K562 (cell line): Measurements from ENCODE around the gene ZNF143. TPM values are rescaled to one million over a fixed set of nuclear protein-coding genes. Genes with fewer than 3 reads are reported as not detected.

Experiments
- ATAC-seq: fragments of 200-7000 bp; cut with Tn5 transposase; 3 replicates; pipeline ENCODE4 v1.9.1; 2020; ENCODE audit warnings: moderate library complexity
- BruUV-seq: library from RNA; stranded (reverse); fragments of 400-500 nt; replicated peaks from 2 replicates; lab custom pipeline; 2021; lab: Mats Ljungman, UMichigan
- CTCF ChIA-PET: fragments of 300-600 bp; formaldehyde crosslinking; extraction: SDS; loops from one replicate; lab custom pipeline; 2021; ENCODE audit warnings: low intra/inter-chr PET ratio; lab: Yijun Ruan, JAX
- POLR2A ChIA-PET: fragments of 300-600, 350-650 bp; sonication (Branson Sonifier 250); formaldehyde crosslinking; extraction: SDS; loops from one replicate; lab custom pipeline; 2021; ENCODE audit warnings: antibody characterized with exemption, inconsistent platforms; lab: Yijun Ruan, JAX
- DNase-seq, 4 experiments: peaks; one replicate each; pipeline versions ENCODE4 v3.0.0 to v3.0.0-alpha.2; 2011 to 2018; ENCODE audit warnings: low spot score in 3 of 4, mixed read lengths in 3 of 4; ENCODE audit errors: extremely low read depth in 1 of 4
- FAIRE-seq: peaks from 2 replicates; lab custom pipeline; 2011; peaks lifted over from hg19 to GRCh38; lab: Jason Lieb, UNC
- H2AFZ ChIP-seq: 2 replicates; pipeline ENCODE4 v1.6.0; 2011; ENCODE audit warnings: low read depth, low read length, control low read depth, inconsistent platforms
- H3K27ac ChIP-seq: fragments of 200-600 bp; 3 replicates; pipeline ENCODE4 v1.8.0; 2011; ENCODE audit warnings: low read depth, mild to moderate bottlenecking, control low read depth, inconsistent platforms, low read length, moderate library complexity, mixed read lengths; ENCODE audit errors: extremely low read depth
- H3K27me3 ChIP-seq, 2 experiments: fragments of 300-600 bp in 1 of 2; 2 replicates in 1 of 2; 3 replicates in 1 of 2; pipeline versions ENCODE4 v1.6.0 to v1.8.0; 2011; ENCODE audit warnings: inconsistent platforms in 2 of 2, low read length in 2 of 2, mild to moderate bottlenecking in 1 of 2, mixed read lengths in 1 of 2, moderate library complexity in 1 of 2; ENCODE audit not compliant: control insufficient read depth in 2 of 2, insufficient read depth in 2 of 2
- H3K36me3 ChIP-seq: fragments of 300-600 bp; 3 replicates; pipeline ENCODE4 v1.8.0; 2011; ENCODE audit warnings: mild to moderate bottlenecking, low read length, inconsistent platforms; ENCODE audit not compliant: control insufficient read depth, insufficient read depth
- H3K4me1 ChIP-seq, 2 experiments: fragments of 200-600 bp in 1 of 2; replicated peaks in 1 of 2; 2 replicates in 1 of 2; 3 replicates in 1 of 2; pipeline versions ENCODE4 v1.5.1 to v1.8.0; 2011; ENCODE audit warnings: inconsistent platforms in 2 of 2, low read length in 2 of 2, mild to moderate bottlenecking in 1 of 2, mixed read lengths in 1 of 2, moderate library complexity in 1 of 2; ENCODE audit not compliant: control insufficient read depth in 2 of 2, insufficient read depth in 2 of 2
- H3K4me2 ChIP-seq: 2 replicates; pipeline ENCODE4 v1.6.1; 2011; ENCODE audit warnings: low read length, control low read depth, inconsistent platforms, mixed read lengths; ENCODE audit not compliant: insufficient read depth
- H3K4me3 ChIP-seq: fragments of 200-600 bp; sonication (generic), shearing (Covaris generic); 2 replicates; pipeline ENCODE4 v1.5.1; 2016; ENCODE audit warnings: control low read depth, inconsistent platforms
- H3K79me2 ChIP-seq: fragments of 200-600 bp; 3 replicates; pipeline ENCODE4 v1.8.0; 2011; ENCODE audit warnings: low read length, inconsistent platforms; ENCODE audit not compliant: control insufficient read depth, insufficient read depth
- H3K9ac ChIP-seq, 2 experiments: 2 replicates each; pipeline versions ENCODE4 v1.6.0 to v1.6.1; 2011; ENCODE audit warnings: low read depth in 2 of 2, low read length in 2 of 2, control low read depth in 1 of 2, inconsistent platforms in 1 of 2, mild to moderate bottlenecking in 1 of 2, mixed read lengths in 1 of 2; ENCODE audit not compliant: insufficient read depth in 1 of 2
- H3K9me1 ChIP-seq: one replicate; pipeline ENCODE4 v1.6.0; 2011; ENCODE audit warnings: inconsistent platforms, mild to moderate bottlenecking, low read length, moderate library complexity; ENCODE audit not compliant: control insufficient read depth, insufficient read depth
- H3K9me3 ChIP-seq: replicated peaks from 2 replicates; pipeline ENCODE4 v1.5.1; 2011; ENCODE audit warnings: low read depth, low read length, inconsistent platforms; ENCODE audit not compliant: control insufficient read depth, insufficient read depth
- H4K20me1 ChIP-seq: replicated peaks from 2 replicates; pipeline ENCODE4 v1.6.1; 2011; ENCODE audit warnings: low read length, inconsistent platforms, mixed read lengths; ENCODE audit not compliant: control insufficient read depth, insufficient read depth
- CBX1 ChIP-seq: sonication (generic); IDR thresholded peaks from 2 replicates; pipeline ENCODE4 v1.6.1; 2016; ENCODE audit warnings: antibody characterized with exemption, low read depth, mild to moderate bottlenecking
- CBX3 ChIP-seq, 2 experiments: IDR thresholded peaks; 1 replicate in 1 of 2; 2 replicates in 1 of 2; pipeline ENCODE4 v1.6.1; 2012; ENCODE audit warnings: inconsistent platforms in 2 of 2, low read length in 2 of 2, borderline replicate concordance in 1 of 2, control low read depth in 1 of 2
- HCFC1 ChIP-seq: IDR thresholded peaks from 2 replicates; pipeline ENCODE4 v1.6.1; 2012; ENCODE audit warnings: low read depth, low read length, improper control_type of control experiment
- HDAC3 ChIP-seq: fragments of 450-650 bp; IDR thresholded peaks from 2 replicates; pipeline ENCODE4 v1.6.1; 2018; ENCODE audit warnings: borderline replicate concordance, mild to moderate bottlenecking, moderate library complexity; ENCODE audit not compliant: partially characterized antibody
- HMGXB4 ChIP-seq: sonication (generic); formaldehyde crosslinking; IDR thresholded peaks from 2 replicates; pipeline ENCODE4 v1.8.1; 2023; ENCODE audit warnings: mild to moderate bottlenecking, missing genetic modification reagents
- MLLT1 ChIP-seq, 2 experiments: fragments of 450-650 bp; IDR thresholded peaks; 2 replicates each; pipeline ENCODE4 v1.6.1; 2016
- PHF21A ChIP-seq: fragments of 450-650 bp; IDR thresholded peaks from 2 replicates; pipeline ENCODE4 v1.6.1; 2017; ENCODE audit warnings: low read depth, borderline replicate concordance
- SIN3B ChIP-seq: fragments of 450-650 bp; IDR thresholded peaks from 2 replicates; pipeline ENCODE4 v1.6.1; 2017; ENCODE audit warnings: low read depth, mild to moderate bottlenecking, moderate library complexity
- TEAD1 ChIP-seq, 2 experiments: fragments of 450-650 bp in 1 of 2; sonication (generic) in 1 of 2; formaldehyde crosslinking; IDR thresholded peaks; 2 replicates each; pipeline versions ENCODE4 v1.4.0 to v1.8.0; 2020 to 2022; ENCODE audit warnings: mild to moderate bottlenecking in 2 of 2, missing genetic modification reagents in 1 of 2
- TSC22D4 ChIP-seq: fragments of 450-650 bp; IDR thresholded peaks from 2 replicates; pipeline ENCODE4 v1.6.1; 2016; ENCODE audit warnings: missing genetic modification characterization, missing biosample characterization, control low read depth
- ZNF175 ChIP-seq: fragments of 200-800 bp; sonication (Bioruptor generic); IDR thresholded peaks from 2 replicates; pipeline ENCODE4 v1.6.1; 2016; ENCODE audit warnings: low read depth, mild to moderate bottlenecking, missing genetic modification characterization, missing compliant biosample characterization
- WGBS: fragments of 100-300 bp; shearing (Covaris generic); methylation state at CpG from one replicate; pipeline ENCODE4 v1.1.6; 2016; ENCODE audit warnings: low coverage, mixed read lengths; ENCODE audit not compliant: insufficient coverage; ENCODE audit errors: missing lambda C conversion rate; 5-methylcytosine and 5-hydroxymethylcytosine counted together
- in situ Hi-C: fragments of 300-500 bp; cut with MboI; formaldehyde crosslinking; loops from 4 replicates; pipeline ENCODE4 v1.15.0; 2018; ENCODE audit warnings: inconsistent platforms, mixed read lengths
- intact Hi-C: fragments of 100-400 bp; cut with micrococcal nuclease; formaldehyde crosslinking; loops from 2 replicates; pipeline ENCODE4 v1.14.2; 2022
- polyA plus RNA-seq, 8 experiments: library from polyadenylated mRNA; depleted of rRNA in 4 of 8; stranded (reverse) in 5 of 8; unstranded in 3 of 8; fragments of >200 nt; fragmentation: Nextera tagmentation in 2 of 8; fragmentation: Illumina TruSeq in 1 of 8; extraction: Ambion mirVana in 2 of 8; extraction: Trizol in 1 of 8; gene quantifications; 2 replicates each; pipeline versions ENCODE4 v1.2.1 to v1.2.3, GENCODE V29; 2011 to 2014; ENCODE audit warnings: inconsistent platforms in 1 of 8, missing spikeins in 1 of 8
- total RNA-seq, 7 experiments: library from RNA; depleted of rRNA in 6 of 7; stranded (reverse); fragments of >200 nt in 6 of 7; fragmentation: Illumina TruSeq in 2 of 7; extraction: Trizol in 2 of 7; gene quantifications; 2 replicates each; pipeline versions ENCODE4 v1.2.1 to v1.2.3, GENCODE V29; 2011 to 2021; ENCODE audit warnings: low replicate concordance in 1 of 7
- TF ChIP-seq, protein P1 (sequence below), 2 experiments: IDR thresholded peaks; 2 replicates each; pipeline ENCODE4 v1.6.1; 2011; ENCODE audit warnings: borderline replicate concordance in 1 of 2, control low read depth in 1 of 2, low read depth in 1 of 2, low read length in 1 of 2, mild to moderate bottlenecking in 1 of 2, mixed read lengths in 1 of 2, moderate library complexity in 1 of 2; ENCODE audit not compliant: insufficient read depth in 1 of 2, insufficient read length in 1 of 2, poor library complexity in 1 of 2, severe bottlenecking in 1 of 2; ENCODE audit errors: extremely low read depth in 1 of 2

Gene ZNF143
- total and polyA plus RNA-seq, 9 of the 15 experiments (the other 6 are each of a cell fraction or from before 2014, with no cell fraction given), result 18.4 to 58.5 (median 27.1) TPM

- TF ChIP-seq, protein P1, sequence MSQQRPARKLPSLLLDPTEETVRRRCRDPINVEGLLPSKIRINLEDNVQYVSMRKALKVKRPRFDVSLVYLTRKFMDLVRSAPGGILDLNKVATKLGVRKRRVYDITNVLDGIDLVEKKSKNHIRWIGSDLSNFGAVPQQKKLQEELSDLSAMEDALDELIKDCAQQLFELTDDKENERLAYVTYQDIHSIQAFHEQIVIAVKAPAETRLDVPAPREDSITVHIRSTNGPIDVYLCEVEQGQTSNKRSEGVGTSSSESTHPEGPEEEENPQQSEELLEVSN (IDR thresholded peaks at IDR 0.05; ENCODE audit: borderline replicate concordance in 1 of 2, extremely low read depth in 1 of 2, insufficient read depth in 1 of 2, insufficient read length in 1 of 2, low read depth in 1 of 2, low read length in 1 of 2, poor library complexity in 1 of 2, severe bottlenecking in 1 of 2), result peak; percentile 76 to 85
- no peak for TF ChIP-seq TSC22D4
- no peak for TF ChIP-seq HCFC1
- TF ChIP-seq, all 486 proteins: peak for 138
Observed at GRCh38 chr11:9573052-9573774, 112.4 kb downstream of the ZNF143 start, which contains the start of gene WEE1 (continued).

DNA sequence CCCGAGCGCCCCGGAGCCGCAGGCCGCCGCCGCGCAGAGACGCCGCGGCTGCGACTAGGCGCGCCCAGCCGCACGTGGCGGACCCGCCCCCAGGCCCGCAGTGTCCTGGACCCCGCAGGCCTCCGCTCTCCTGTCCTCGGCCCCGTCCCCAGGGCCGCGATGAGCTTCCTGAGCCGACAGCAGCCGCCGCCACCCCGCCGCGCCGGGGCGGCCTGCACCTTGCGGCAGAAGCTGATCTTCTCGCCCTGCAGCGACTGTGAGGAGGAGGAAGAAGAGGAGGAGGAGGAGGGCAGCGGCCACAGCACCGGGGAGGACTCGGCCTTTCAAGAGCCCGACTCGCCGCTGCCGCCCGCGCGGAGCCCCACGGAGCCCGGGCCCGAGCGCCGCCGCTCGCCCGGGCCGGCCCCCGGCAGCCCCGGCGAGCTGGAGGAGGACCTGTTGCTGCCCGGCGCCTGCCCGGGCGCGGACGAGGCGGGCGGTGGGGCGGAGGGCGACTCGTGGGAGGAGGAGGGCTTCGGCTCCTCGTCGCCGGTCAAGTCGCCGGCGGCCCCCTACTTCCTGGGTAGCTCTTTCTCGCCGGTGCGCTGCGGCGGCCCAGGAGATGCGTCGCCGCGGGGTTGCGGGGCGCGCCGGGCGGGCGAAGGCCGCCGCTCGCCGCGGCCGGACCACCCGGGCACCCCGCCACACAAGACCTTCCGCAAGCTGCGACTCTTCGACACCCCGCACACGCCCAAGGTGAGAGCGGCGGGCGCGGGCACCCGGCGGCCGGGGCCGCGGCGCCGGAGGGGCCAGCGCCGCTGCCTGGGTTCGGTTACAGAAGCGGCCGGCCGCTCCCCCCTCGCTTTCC is 113.2 kb downstream of the ZNF143 start:
- CTCF ChIA-PET, result no interaction called here
- intact Hi-C loops, result loop anchor here (1.0 to 10.0 kb wide), 4 partner anchors 22 to 109 kb away; partner anchors contain the start of gene ZNF143
- Histone ChIP-seq H3K27me3 (no peaks in the 10 kb centered on the region), H3K4me1 (peaks cover 31 to 35% of the 10 kb centered on the region in 2 experiments), H3K4me2 (peak overlapping the region; percentile 96), H3K9me3 (no peaks in the 10 kb centered on the region), H3K36me3 (peaks cover 39% of the 10 kb centered on the region), H3K9ac (peak overlapping the region; percentile 91 to 98), H3K4me3 (peak overlapping the region; percentile 92), H2AFZ (no peak overlapping the region; the same call in 1 of the 2 replicates), H3K27ac (peak overlapping the region; percentile 98), H3K79me2 (peaks cover 53% of the 10 kb centered on the region), H3K9me1 (no peaks in the 10 kb centered on the region), H4K20me1 (peaks cover 9% of the 10 kb centered on the region)
- peak in 2 of 4 experiments; percentile 32 to 47 for DNase-seq
- in situ Hi-C loops, result loop anchor here (5.0 kb wide), 1 partner anchor 37 kb away; no protein-coding TSS in a partner anchor
- under 1% methylated on average over 81 of the region's 122 CpGs for WGBS
- no TSS peak for BruUV-seq
- FAIRE-seq, result no peak
- POLR2A ChIA-PET, result interaction anchor here (0.6 to 2.4 kb wide), 21 partner anchors 9 to 748 kb away, joined by 3 to 15 read pairs (median 5); partner anchors contain the start of gene ZNF143
- ATAC-seq, result no peak
- TF ChIP-seq TEAD1 (CRISPR knock-in tag; IDR thresholded peaks at IDR 0.05) (no peak), MLLT1 (IDR thresholded peaks at IDR 0.05) (peak in 1 of 2 experiments; percentile 77; a peak in 2 of 4 replicates), CBX3 (IDR thresholded peaks at IDR 0.05; ENCODE audit: borderline replicate concordance in 1 of 2, low read length in 2 of 2) (no peak), HMGXB4 (CRISPR knock-in tag) (peak; percentile 22; the same call in 1 of the 2 replicates), ZNF175 (CRISPR knock-in tag) (no peak), PHF21A (no peak), SIN3B (peak; percentile 74; the same call in 1 of the 2 replicates), CBX1 (0 out of 2 replicates have a peak, but pooled peaks have one; percentile 8), HDAC3 (no peak)
